GM20000 (cell line): ENCODE measurements around the gene OR10H1.
A peak's percentile ranks its signal among the peaks of the same experiment; 100 is the strongest.
"Not testable (repeated sequence)": the region's sequence is repeated elsewhere in the genome, so short reads cannot be mapped to it uniquely, and the experiment has no call there.

Experiments
- DNase-seq: peaks from one replicate; pipeline ENCODE4 v3.0.0; 2012; ENCODE audit warnings: low spot score
- CTCF ChIP-seq: IDR thresholded peaks from 2 replicates; pipeline ENCODE4 v1.5.1; 2012; ENCODE audit warnings: mild to moderate bottlenecking, control low read depth; ENCODE audit errors: extremely low read depth, missing control alignments

The OR10H1 gene

DNA sequence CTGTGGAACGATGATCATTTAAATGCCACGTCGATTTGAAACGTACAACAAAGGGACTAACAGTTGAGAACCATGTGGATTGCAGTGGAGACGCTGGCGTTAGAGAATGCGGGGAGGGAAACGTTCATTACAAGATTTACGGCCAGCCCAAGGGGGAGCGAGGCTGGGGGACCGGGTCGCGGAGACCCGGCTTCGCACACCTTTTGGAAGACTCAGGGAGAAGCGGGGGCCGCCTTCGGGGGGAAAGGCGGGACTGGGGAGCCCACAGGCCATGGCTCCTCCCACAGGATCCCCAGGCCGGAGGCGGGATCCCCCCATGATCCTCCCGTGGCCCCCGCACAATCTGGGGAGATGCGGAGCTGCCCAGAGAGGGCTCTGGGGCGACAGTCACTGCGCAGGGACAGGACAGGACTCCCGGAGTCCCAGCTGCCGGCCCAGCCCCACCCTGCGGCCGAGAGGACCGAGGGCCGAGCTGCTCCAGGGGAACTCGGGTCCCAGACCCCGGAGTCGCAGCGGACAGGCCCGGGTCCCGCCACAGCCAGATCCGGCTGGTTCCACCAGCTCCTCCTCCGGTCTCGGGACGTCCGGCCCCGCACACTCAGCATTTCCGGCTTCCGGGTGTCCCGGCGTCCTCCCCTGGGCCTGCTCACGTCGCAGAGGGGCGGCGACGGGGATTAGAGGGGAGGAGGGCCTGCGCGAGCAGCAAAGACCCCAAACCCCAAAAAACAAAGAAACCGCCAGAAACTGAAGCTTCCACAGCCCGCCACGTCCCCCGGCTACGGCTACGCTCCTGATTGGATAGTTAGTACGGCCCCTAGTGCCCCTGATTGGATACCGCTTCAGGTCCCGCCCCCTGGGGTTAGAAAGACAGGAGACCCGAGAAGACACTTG lies 21.1 kb upstream of the OR10H1 start:
- no peak for TF ChIP-seq CTCF
- DNase-seq, result peak; percentile 92

GRCh38 chr19:15835565-15836329 lies 20.3 kb upstream of the OR10H1 start:
- DNase-seq, result not testable (repeated sequence)

- not testable (repeated sequence) for DNase-seq
Observed at GRCh38 chr19:15834232-15834631, 18.8 kb upstream of the OR10H1 start.

GRCh38 chr19:15831626-15832025 lies 16.2 kb upstream of the OR10H1 start:
- DNase-seq, result no peak
- TF ChIP-seq CTCF, result no peak

GRCh38 chr19:15829786-15830185 lies 14.3 kb upstream of the OR10H1 start:
- no peak for TF ChIP-seq CTCF
- DNase-seq, result no peak

DNA sequence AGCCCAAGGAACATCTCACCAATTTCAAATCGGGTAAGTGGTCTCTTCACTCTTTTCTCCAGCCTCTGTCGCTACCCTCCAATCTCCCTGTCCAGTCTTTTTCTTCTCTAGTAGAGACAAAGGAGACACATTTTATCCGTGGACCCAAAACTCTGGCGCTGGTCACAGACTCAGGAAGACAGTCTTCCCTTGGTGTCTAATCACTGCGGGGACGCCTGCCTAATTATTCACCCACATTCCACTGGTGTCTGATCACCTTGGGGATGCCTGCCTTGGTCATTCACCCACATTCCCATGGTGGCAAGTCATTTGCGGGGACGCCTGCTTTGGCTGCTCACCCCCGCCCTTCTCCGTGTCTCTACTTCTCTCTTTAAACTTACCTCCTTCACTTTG lies 13.8 kb upstream of the OR10H1 start:
- no peak for TF ChIP-seq CTCF
- no peak for DNase-seq

- not testable (repeated sequence) for DNase-seq
Observed at GRCh38 chr19:15828611-15829305, 13.3 kb upstream of the OR10H1 start.

- no peak for DNase-seq
- no peak for TF ChIP-seq CTCF
Observed at GRCh38 chr19:15828121-15828610, 12.7 kb upstream of the OR10H1 start.
